GM13977 (cell line): ENCODE results near the gene ADCY2.

Experiments
- DNase-seq: peaks from one replicate; pipeline ENCODE4 v3.0.0; 2012; ENCODE audit warnings: low spot score
- in situ Hi-C: fragments of 300-500 bp; cut with MboI; formaldehyde crosslinking; loops from one replicate; pipeline ENCODE4 v1.12.0; 2022; ENCODE audit warnings: low sequenced_read_pairs, low pct_unique_long_range_greater_than_20kb, mixed read lengths, inconsistent platforms; ENCODE audit not compliant: unreplicated experiment
- TF ChIP-seq, protein P1 (sequence below): IDR thresholded peaks from 2 replicates; pipeline ENCODE4 v1.5.1; 2012; ENCODE audit warnings: mild to moderate bottlenecking, control low read depth; ENCODE audit not compliant: insufficient read depth; ENCODE audit errors: extremely low read depth, missing control alignments

ADCY2 gene

DNA sequence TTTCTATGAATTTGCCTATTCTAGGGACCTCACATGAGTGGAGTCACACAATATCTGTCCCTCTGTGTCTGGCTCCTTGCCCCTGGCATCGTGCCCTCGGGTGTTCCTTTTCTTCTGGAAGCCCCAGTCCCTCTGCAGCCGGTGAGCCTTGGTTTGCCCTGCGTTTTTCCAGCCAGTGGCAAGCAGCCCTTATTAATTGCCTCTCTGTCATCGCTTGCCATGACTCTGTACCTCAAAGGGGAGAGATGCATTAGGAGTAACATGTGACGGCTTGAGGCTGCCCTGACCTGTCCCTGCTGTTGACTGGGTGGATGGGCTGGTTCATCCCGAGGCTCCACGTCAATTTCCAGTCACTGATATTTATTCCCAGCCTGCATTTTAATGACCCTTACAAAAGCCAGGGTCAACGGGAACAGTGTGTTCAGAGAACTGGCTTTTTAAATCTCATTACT, 367.7 kb downstream of the ADCY2 start:
- no peak for DNase-seq

DNA sequence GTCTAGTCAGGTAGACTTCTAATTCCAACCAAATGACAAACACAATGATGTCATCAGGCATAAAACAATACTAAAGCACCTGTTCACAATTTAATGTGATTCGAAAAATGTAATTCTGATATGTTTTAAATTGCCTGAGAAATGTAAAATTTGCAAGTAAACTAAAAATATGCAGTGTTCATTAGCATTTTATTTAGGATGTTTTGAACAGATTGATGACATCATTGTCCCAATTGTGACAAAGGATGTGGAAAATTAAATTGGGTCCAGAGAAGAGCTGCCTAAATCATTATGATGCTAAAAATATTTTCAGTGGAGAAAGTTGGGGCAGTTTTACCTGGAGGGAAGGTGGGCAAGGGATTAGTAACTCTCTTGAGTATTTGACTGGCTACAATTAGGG, 368.5 kb downstream of the ADCY2 start:
- TF ChIP-seq, protein P1, sequence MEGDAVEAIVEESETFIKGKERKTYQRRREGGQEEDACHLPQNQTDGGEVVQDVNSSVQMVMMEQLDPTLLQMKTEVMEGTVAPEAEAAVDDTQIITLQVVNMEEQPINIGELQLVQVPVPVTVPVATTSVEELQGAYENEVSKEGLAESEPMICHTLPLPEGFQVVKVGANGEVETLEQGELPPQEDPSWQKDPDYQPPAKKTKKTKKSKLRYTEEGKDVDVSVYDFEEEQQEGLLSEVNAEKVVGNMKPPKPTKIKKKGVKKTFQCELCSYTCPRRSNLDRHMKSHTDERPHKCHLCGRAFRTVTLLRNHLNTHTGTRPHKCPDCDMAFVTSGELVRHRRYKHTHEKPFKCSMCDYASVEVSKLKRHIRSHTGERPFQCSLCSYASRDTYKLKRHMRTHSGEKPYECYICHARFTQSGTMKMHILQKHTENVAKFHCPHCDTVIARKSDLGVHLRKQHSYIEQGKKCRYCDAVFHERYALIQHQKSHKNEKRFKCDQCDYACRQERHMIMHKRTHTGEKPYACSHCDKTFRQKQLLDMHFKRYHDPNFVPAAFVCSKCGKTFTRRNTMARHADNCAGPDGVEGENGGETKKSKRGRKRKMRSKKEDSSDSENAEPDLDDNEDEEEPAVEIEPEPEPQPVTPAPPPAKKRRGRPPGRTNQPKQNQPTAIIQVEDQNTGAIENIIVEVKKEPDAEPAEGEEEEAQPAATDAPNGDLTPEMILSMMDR, result no peak
- in situ Hi-C loops, result loop anchor here (25.0 kb wide), 1 partner anchor 952 kb away; no protein-coding TSS in a partner anchor
- DNase-seq, result no peak

More for the DNA sequence above, 367.7 kb downstream of the ADCY2 start:
- in situ Hi-C loops, result loop anchor here (25.0 kb wide), 1 partner anchor 951 kb away; no protein-coding TSS in a partner anchor
- TF ChIP-seq, protein P1, result no peak

DNA sequence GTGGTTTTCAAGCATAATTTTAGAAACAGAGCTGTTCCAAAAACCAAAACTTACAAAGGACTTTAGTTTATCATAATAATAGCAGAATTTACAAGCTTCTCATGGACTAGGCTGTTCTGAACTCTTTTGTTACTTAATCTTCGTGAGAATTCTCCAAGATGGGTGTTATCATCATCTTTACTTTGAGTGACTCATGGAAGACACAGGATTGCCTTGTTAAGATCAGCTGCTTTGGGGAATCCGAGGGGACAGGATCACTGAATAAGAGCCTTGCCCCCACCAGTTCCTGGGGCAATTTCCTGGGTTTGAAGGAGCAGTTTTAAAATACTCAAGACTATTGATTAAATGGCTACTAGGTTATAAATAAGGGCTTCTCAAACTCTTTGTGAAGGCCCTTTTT, 374.5 kb downstream of the ADCY2 start:
- in situ Hi-C loops, result loop anchor here (25.0 kb wide), 1 partner anchor 958 kb away; no protein-coding TSS in a partner anchor
- no peak for DNase-seq
- TF ChIP-seq, protein P1, result no peak

DNA sequence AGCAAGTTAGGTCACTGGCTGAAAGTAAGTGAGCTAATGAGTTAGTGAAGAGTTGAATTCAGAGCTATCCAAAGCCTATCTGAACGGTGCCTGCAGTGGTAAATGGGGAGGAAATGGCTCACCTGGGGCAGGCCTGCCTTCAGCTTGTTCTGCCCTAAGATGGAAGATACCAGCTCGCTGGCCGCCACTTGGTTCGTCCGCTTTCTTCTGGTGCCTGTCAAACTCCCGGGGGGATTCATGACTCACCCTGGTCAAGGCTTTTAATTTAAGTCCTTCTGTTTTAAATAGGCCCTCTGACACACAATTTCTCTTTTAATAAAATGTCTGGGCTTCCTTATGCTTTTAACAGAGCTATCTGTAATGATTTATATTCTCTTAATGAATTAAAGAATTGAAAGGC, 376.2 kb downstream of the ADCY2 start:
- in situ Hi-C loops, result loop anchor here (25.0 kb wide), 1 partner anchor 960 kb away; no protein-coding TSS in a partner anchor
- TF ChIP-seq, protein P1, result no peak
- DNase-seq, result no peak

DNA sequence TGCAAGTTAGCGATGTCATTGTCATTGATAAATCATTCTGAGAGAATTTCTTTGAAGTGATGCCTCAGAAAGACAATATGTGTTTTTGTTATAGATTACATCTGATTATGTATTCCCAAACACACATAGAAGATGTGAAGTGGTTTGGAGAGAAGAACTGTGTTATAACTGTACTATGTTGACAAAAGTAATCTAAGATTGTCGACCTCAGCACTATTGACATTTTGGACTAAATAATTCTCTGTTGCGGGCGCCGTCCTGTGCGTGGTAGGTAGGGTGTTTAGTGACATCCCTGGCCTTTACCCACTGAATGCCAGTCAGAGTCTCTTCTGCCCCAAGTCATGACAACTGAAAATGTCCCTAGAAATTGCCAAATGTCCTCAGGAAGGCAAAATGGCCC, 377.2 kb downstream of the ADCY2 start:
- TF ChIP-seq, protein P1, result no peak
- in situ Hi-C loops, result loop anchor here (25.0 kb wide), 1 partner anchor 961 kb away; no protein-coding TSS in a partner anchor
- no peak for DNase-seq

DNA sequence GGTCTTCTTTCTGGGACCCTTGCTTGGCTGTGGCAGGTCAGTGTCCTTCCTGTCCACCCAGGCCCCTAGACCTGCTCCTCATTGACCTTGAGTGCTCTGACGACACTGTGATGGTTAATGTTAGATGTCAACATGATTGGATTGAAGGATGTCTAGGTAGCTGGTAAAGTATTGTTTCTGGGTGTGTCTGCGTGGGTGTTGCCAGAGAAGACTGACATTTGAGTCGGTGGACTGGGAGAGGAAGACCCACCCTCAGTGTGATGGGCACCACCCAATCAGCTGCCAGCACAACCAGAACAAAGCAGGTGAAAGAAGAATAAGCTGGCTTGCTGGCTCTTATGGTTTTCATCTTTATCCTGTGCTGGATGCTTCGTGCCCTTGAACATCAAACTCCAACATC, 380.5 kb downstream of the ADCY2 start:
- no peak for DNase-seq
- in situ Hi-C loops, result no loop called here
- TF ChIP-seq, protein P1, result no peak
